Activated CD4-positive, alpha-beta T cell treated with anti-CD3 and anti-CD28 coated beads, Interleukin-10, Interleukin-2, amounts not matched to agents 100 ng/mL and 50 ng/mL, durations not matched to agents 16 hours and 8 hours (primary cell): ENCODE data around the gene DHCR24.
"Not testable (repeated sequence)": the region's sequence is repeated elsewhere in the genome, so short reads cannot be mapped to it uniquely, and the experiment has no call there.

Source experiments
- DNase-seq: peaks from one replicate; pipeline ENCODE4 v3.0.0-alpha.2; 2020

Gene DHCR24

DNA sequence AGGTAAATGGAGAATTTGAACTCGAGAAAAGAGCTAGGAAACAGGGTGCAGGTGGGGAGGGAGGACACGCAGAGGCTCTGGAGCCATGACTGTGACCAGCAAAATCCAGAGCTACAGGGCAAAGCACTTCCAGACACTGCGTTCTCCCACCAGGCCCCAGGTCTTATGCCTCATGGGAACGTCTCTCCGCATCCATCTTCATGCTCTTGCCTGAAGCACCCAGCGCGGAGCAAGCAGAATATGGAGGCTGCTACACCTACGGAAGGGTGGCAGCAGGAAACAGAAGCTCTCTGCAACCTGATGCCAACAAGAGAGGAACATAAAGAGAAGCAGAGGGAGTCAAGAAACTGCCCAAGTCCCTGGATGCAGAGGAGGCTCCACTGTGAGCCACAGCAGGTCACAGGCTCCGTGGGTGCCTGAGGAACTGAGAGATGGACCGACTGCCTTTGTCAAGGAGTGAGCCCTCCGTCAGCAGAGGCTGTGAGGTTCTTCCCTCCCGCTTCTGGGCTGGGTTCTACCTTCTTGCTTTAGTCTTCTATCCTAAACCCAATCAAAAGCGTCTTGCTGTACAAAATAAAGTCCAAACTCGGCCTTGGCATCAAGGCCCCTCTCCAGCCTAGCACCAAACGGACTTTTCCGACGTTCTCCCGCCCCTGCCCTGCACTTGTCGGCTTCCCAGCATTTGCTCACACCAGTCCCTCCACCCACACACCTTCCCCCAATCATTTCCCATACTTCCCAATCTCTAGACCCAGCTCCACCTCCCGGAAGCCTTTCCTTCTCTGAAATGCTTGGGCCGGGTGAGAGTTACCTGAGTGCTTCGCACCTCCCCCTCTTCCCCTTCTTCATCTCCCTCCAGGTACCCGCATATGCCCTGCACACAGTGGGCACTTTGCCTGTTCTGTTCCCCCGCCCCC is 930 bp downstream of the DHCR24 start:
- no peak for DNase-seq

DNA sequence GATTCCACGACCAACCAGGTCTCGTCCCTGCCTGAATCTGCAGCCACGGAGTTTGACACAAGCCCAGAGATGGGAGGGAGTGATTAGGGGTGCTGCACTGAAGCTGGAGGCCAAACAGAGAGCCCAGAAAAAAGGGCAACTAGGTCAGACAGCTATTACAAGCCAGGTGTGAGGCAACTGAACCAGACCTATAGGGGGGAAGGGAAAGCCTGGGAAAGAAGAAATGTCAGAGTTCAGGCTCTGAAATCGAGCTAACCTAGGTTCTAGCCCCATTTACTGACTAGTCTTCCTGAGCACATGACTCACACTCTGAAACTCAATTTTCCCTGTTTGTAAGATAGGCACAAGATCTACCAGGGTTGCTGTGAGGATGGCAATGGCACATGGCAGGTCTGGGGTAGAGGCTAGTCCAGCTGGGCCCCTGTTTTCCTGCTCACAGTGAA is 1.7 kb downstream of the DHCR24 start:
- DNase-seq = no peak

DNA sequence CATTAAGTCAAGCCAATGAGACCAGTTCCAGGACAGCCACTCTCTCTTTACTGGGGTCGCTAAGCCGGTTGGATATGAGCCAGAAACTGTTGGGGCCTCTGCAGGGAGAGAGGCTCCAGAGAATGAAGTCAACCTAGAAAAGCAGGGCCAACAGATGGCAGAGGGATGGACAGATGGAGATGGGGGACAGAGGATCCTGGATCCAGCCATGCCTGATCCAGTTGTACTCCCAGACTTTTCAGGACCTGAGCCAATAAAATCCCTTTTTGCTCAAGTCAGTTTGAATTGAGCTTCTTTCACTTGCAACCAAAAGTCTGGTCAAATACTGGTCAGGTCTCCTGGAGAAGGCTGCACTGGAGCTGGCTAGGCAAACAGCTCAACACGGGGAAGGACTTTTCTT is 2.2 kb downstream of the DHCR24 start:
- no peak for DNase-seq

GRCh38 chr1:54884135-54884586 is 2.8 kb downstream of the DHCR24 start:
- DNase-seq = no peak

GRCh38 chr1:54883349-54884102 is 3.5 kb downstream of the DHCR24 start:
- DNase-seq = no peak

- DNase-seq = no peak
Observed at GRCh38 chr1:54882519-54882918, 4.5 kb downstream of the DHCR24 start.

DNA sequence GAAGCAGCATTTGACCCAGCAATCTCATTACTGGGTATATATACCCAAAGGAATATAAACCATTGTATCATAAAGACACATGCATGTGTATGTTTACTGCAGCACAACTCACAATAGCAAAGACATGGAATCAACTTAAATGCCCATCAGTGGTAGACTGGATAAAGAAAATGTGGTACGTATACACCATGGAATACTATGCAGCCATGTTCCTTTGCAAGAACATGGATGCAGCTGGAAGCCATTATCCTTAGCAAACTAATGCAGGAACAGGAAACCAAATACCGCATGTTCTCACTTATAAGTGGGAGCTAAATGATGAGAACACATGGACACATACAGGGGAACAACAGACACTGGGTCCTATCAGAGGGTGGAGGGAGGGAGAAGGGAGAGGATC is 5.4 kb downstream of the DHCR24 start:
- not testable (repeated sequence) for DNase-seq

GRCh38 chr1:54879872-54880271 is 7.1 kb downstream of the DHCR24 start:
- no peak for DNase-seq

GRCh38 chr1:54876814-54877213 is 10.2 kb downstream of the DHCR24 start:
- DNase-seq = no peak

DNA sequence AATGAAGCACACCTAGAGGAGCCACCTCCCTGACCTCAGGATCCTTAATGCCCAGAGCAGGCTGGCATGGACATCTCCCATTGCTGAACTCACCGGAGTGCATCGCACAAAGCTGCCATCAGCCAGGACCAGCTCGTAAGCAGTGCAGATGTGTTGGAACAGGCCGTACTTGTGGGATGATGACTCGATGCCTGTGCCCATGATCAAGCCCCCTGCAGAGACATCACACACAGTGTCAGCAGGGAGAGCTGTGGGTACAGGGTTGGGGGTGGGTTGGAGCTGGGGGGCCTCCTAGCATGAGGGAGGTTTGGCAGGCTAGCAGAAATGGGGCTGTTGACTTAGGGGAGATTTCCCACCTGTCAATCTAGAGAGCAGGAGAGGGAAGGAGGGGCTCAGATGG is 12.0 kb downstream of the DHCR24 start:
- DNase-seq = no peak

DNA sequence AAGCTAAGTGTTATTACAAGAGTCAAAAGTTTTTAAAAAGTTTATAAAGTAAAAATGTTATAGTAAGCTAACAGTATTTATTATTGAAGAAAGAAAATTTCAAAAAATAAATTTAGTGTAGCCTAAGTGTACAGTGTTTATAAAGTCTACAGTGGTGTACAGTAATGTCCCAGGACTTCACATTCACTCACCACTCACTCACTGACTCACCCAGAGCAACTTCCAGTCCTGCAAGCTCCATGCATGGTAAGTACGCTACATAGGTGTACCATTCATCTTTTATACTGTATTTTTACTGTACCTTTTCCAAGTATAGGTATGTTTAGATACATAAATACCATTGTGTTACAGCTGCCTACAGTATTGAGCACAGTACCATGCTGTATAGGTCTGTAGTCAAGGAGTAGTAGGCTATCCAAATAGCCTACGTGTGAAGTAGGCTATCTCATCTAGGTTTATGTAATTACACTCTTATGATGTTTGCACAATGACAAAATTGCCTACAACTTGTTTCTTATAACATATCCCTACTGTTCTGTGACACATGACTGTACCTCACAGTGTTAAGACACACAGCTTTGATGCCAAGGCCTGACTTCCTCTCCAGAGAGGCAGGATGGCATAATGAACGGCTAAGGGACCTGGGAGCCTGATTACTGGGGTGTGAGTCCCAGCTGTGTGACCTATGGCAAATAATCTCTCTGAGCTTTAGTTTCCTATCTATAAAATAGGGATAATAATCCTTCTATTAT is 12.7 kb downstream of the DHCR24 start:
- DNase-seq = no peak

- no peak for DNase-seq
Observed at GRCh38 chr1:54872036-54872331, 15.0 kb downstream of the DHCR24 start.

DNA sequence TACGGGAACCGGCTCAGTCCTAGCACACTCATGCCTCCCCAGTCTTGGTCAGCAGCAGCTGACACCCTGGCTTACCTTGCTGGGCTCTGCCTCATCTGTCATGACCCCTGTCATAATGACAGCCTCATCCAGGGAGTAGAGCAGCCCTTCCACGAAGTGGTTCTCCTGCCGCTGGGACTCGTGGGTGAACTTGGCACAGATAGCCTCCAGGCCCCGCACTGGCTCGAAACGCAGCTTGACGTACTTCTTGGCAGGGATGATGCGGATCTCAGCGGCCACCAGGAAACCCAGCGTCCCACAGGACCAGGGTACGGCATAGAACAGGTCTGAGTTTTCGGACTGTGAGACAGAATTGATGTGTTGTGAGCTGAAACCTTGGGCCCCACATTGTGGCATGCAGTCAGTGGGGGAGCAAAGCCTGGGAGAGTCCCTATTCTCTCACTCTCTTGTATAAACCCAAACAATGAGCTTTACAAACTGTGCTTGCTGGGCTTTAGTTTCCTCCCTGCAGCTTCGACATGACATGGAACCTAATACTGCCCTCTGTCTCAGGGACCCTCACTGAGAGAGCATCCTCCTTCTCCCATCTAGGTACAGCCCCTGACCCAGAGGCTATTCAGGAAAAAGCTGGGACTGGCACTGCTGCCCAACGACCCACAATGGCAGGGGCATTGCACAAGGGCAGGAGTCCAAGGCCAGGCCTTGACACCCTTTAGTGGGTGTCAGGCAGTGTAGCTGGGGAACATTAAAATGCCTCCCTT is 15.5 kb downstream of the DHCR24 start:
- DNase-seq = no peak

- no peak for DNase-seq
Observed at GRCh38 chr1:54870869-54871268, 16.1 kb downstream of the DHCR24 start.

DNA sequence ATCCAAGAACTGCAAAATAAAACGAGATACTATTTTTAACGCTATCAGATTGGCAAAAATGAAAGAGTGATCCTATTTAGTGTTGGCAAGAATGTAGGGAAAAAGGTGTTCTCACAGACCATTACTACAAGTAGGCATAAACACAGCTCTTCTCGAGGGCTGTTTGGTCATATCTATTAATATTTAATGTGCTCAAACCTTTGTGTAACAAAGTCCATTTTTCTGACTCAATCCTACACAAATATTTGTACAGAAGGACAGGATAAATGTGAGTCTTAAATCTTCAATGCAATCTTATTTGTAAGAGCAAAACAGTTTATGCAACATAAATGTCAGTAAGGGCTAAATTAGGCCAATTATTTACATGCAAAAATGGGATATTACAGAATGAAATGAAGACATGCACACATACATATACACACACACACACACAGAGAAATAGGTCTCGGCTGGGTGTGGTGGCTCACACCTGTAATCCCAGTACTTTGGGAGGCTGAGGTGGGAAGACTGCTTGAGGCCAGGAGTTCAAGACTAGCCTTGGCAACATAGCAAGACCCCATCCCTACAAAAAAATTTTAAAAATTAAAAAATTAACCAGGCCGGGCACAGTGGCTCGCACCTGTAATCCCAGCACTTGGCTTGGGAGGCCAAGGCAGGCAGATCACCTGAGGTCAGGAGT is 17.7 kb downstream of the DHCR24 start:
- DNase-seq = no peak

- DNase-seq = no peak
Observed at GRCh38 chr1:54867717-54868057, 19.3 kb downstream of the DHCR24 start.

GRCh38 chr1:54866801-54867716 is 19.9 kb downstream of the DHCR24 start:
- no peak for DNase-seq

GRCh38 chr1:54865238-54866073 is 21.5 kb downstream of the DHCR24 start:
- no peak for DNase-seq

DNA sequence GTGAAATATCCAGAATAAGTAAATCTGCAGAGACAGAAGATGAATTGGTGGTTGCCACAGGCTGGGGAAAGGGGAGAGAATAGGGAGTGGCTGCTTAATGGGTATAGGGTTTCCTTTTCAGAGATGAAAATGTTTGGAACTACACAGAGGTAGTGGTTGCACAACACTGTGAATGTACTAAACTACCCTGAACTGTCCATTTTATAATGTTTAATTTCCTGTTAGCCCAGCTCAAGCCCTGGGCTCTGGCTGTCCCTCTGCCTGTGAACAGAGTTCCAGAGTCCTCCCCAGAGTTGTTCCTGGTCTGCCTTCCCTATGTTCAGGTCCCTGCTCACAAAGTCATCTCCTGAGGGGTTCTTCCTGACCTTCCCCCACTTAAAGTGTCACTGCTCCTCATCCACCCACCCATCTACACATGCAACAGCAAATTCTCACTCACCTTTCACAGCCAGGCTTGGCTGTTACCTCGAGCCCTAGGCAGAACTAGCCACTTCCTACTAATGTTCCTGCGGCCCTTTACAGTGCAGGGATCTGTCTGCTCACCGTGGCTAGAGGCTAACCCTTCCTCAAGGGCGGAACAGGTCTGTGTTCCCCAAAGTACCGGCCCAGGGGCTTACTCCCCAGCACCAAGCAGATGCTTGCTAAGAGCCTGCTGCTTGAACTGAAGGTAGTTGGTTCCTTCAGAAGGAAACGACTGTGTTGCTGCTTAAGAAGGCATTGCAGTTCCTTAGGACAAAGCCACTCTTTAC is 22.4 kb downstream of the DHCR24 start:
- DNase-seq = no peak
